Measurements from ENCODE around the gene RGS7. TPM values are rescaled to one million over a fixed set of nuclear protein-coding genes. Genes with fewer than 3 reads are reported as not detected.
"Not testable (repeated sequence)": the region's sequence is repeated elsewhere in the genome, so short reads cannot be mapped to it uniquely, and the experiment has no call there.

RGS7 gene
- total and polyA plus RNA-seq, 2 of the 8 experiments (the other 6 are each of a cell fraction or from before 2014, with no cell fraction given): 1.6 to 3.0 TPM

DNA sequence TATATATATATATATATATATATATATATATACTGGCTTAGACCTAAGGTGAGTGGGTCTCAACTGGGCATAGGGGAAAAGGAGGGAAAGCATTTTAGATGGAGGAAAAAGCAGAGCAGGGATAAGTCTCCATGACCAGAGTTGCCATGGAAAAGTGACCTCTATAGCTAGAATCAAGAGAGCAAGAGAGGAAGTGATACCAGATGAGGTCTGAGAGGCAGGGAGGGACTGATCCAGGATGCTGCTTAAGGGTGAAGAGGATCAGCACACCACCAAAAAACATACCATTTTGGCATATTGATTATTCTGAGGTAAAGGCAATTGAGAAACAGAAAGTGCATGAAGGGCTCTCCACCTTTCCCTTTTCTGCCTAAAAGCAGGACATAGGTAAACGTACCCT is 267.9 kb downstream of the RGS7 start:
- H2BK20ac ChIP-seq (ENCODE audit: low read length); H2BK12ac ChIP-seq (ENCODE audit: low read depth, low read length); H4K91ac ChIP-seq (replicated peaks; ENCODE audit: insufficient read length, low read length); H4K5ac ChIP-seq (ENCODE audit: insufficient read length, low read depth, low read length); H3K4me3 ChIP-seq (ENCODE audit: extremely low read depth in 1 of 4, insufficient read depth in 2 of 4, low read depth in 3 of 4, low read length in 4 of 4); H3K79me1 ChIP-seq (ENCODE audit: low read depth, low read length); H4K20me1 ChIP-seq (replicated peaks in 1 of 2; ENCODE audit: control insufficient read depth in 1 of 2, insufficient read depth in 2 of 2, low read length in 2 of 2); H3K23me2 ChIP-seq (ENCODE audit: low read depth, low read length); H3K56ac ChIP-seq (replicated peaks; ENCODE audit: insufficient read length, low read depth, low read length); H3K18ac ChIP-seq (ENCODE audit: extremely low read depth, low read length); H2BK120ac ChIP-seq (replicated peaks; ENCODE audit: low read depth, low read length); H2BK5ac ChIP-seq (ENCODE audit: low read depth, low read length); H3K4ac ChIP-seq (replicated peaks; ENCODE audit: insufficient read length, low read depth, low read length); H3K9ac ChIP-seq (replicated peaks in 1 of 4; ENCODE audit: extremely low read depth in 1 of 4, low read depth in 3 of 4, low read length in 3 of 4); H3K9me3 ChIP-seq (ENCODE audit: insufficient read depth in 2 of 2, low read depth in 1 of 2, low read length in 1 of 2); CTCF ChIA-PET (ENCODE audit: partially characterized antibody); H3K27ac ChIP-seq (ENCODE audit: low read depth, low read length); H3K79me2 ChIP-seq (ENCODE audit: control insufficient read depth in 1 of 2, insufficient read depth in 2 of 2, low read length in 2 of 2); H3K4me2 ChIP-seq (ENCODE audit: insufficient read depth in 1 of 2, low read depth in 2 of 2, low read length in 2 of 2); POLR2A ChIA-PET (ENCODE audit: partially characterized antibody); H4K8ac ChIP-seq (ENCODE audit: extremely low read depth, insufficient read depth, low read length); H2AFZ ChIP-seq (ENCODE audit: low read length); H3K23ac ChIP-seq (ENCODE audit: insufficient read length); H2BK15ac ChIP-seq (ENCODE audit: low read length); DNase-seq (ENCODE audit: low read depth in 1 of 2, low spot score in 2 of 2); FAIRE-seq; H3K14ac ChIP-seq (ENCODE audit: insufficient read length); H3K27me3 ChIP-seq (replicated peaks in 1 of 4; ENCODE audit: control insufficient read depth in 3 of 4, extremely low read depth in 1 of 4, insufficient read depth in 3 of 4, low read length in 3 of 4); H2AK5ac ChIP-seq (ENCODE audit: low read depth, low read length); H3K36me3 ChIP-seq (ENCODE audit: control insufficient read depth in 2 of 4, insufficient read depth in 4 of 4, low read length in 3 of 4); H3K4me1 ChIP-seq (replicated peaks in 1 of 4; ENCODE audit: control insufficient read depth in 3 of 4, insufficient read depth in 4 of 4, low read length in 3 of 4): not testable (repeated sequence)
- WGBS, 2 experiments (ENCODE audit: extremely low coverage in 1 of 2, insufficient coverage in 1 of 2, insufficient read length in 1 of 2, insufficient replicate concordance in 2 of 2, low coverage in 1 of 2, low lambda C conversion rate in 2 of 2, missing lambda C conversion rate in 1 of 2): 94% methylated on average over 1 of the region's 1 CpG; no CpG with 5 or more reads in 1 of the 2 experiments

DNA sequence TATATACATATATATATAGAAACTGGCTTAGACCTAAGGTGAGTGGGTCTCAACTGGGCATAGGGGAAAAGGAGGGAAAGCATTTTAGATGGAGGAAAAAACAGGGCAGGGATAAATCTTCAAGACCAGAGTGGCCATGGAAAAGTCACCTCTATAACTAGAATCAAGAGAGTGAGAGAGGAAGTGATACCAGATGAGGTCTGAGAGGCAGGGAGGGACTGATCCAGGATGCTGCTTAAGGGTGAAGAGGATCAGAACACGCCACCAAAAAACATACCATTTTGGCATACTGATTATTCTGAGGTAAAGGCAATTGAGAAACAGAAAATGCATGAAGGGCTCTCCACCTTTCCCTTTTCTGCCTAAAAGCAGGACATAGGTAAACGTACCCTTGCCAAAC is 268.9 kb downstream of the RGS7 start:
- DNase-seq (ENCODE audit: low read depth in 1 of 2, low spot score in 2 of 2); H3K23ac ChIP-seq (ENCODE audit: insufficient read length); H3K4me2 ChIP-seq (ENCODE audit: insufficient read depth in 1 of 2, low read depth in 2 of 2, low read length in 2 of 2); CTCF ChIA-PET (ENCODE audit: partially characterized antibody); H4K5ac ChIP-seq (ENCODE audit: insufficient read length, low read depth, low read length); H4K8ac ChIP-seq (ENCODE audit: extremely low read depth, insufficient read depth, low read length); H2AK5ac ChIP-seq (ENCODE audit: low read depth, low read length); H3K14ac ChIP-seq (ENCODE audit: insufficient read length); H4K91ac ChIP-seq (replicated peaks; ENCODE audit: insufficient read length, low read length); H2BK15ac ChIP-seq (ENCODE audit: low read length); H3K27me3 ChIP-seq (replicated peaks in 1 of 4; ENCODE audit: control insufficient read depth in 3 of 4, extremely low read depth in 1 of 4, insufficient read depth in 3 of 4, low read length in 3 of 4); H3K56ac ChIP-seq (replicated peaks; ENCODE audit: insufficient read length, low read depth, low read length); H2BK20ac ChIP-seq (ENCODE audit: low read length); H3K79me2 ChIP-seq (ENCODE audit: control insufficient read depth in 1 of 2, insufficient read depth in 2 of 2, low read length in 2 of 2); H3K18ac ChIP-seq (ENCODE audit: extremely low read depth, low read length); H2BK120ac ChIP-seq (replicated peaks; ENCODE audit: low read depth, low read length); H2AFZ ChIP-seq (ENCODE audit: low read length); H2BK5ac ChIP-seq (ENCODE audit: low read depth, low read length); H3K27ac ChIP-seq (ENCODE audit: low read depth, low read length); H3K9me3 ChIP-seq (ENCODE audit: insufficient read depth in 2 of 2, low read depth in 1 of 2, low read length in 1 of 2); H4K20me1 ChIP-seq (replicated peaks in 1 of 2; ENCODE audit: control insufficient read depth in 1 of 2, insufficient read depth in 2 of 2, low read length in 2 of 2); FAIRE-seq; H3K23me2 ChIP-seq (ENCODE audit: low read depth, low read length); H2BK12ac ChIP-seq (ENCODE audit: low read depth, low read length); H3K79me1 ChIP-seq (ENCODE audit: low read depth, low read length); H3K4me3 ChIP-seq (ENCODE audit: extremely low read depth in 1 of 4, insufficient read depth in 2 of 4, low read depth in 3 of 4, low read length in 4 of 4); H3K4ac ChIP-seq (replicated peaks; ENCODE audit: insufficient read length, low read depth, low read length); H3K4me1 ChIP-seq (replicated peaks in 1 of 4; ENCODE audit: control insufficient read depth in 3 of 4, insufficient read depth in 4 of 4, low read length in 3 of 4); H3K9ac ChIP-seq (replicated peaks in 1 of 4; ENCODE audit: extremely low read depth in 1 of 4, low read depth in 3 of 4, low read length in 3 of 4); H3K36me3 ChIP-seq (ENCODE audit: control insufficient read depth in 2 of 4, insufficient read depth in 4 of 4, low read length in 3 of 4): not testable (repeated sequence)
- POLR2A ChIA-PET (ENCODE audit: partially characterized antibody): interaction anchor here (0.7 kb wide), 1 partner anchor 27 kb away, joined by 3 read pairs; no protein-coding TSS in a partner anchor
- 82% methylated on average over 2 of the region's 2 CpGs; no CpG with 5 or more reads in 1 of the 2 experiments for WGBS, 2 experiments (ENCODE audit: extremely low coverage in 1 of 2, insufficient coverage in 1 of 2, insufficient read length in 1 of 2, insufficient replicate concordance in 2 of 2, low coverage in 1 of 2, low lambda C conversion rate in 2 of 2, missing lambda C conversion rate in 1 of 2)
